IMR-90 (cell line): ENCODE results near the gene SEMA6D. TPM values are rescaled to one million over a fixed set of nuclear protein-coding genes. Genes with fewer than 3 reads are reported as not detected.
A peak's percentile ranks its signal among the peaks of the same experiment; 100 is the strongest.

Experiments
- ATAC-seq: fragments of 200-7000 bp; cut with Tn5 transposase; 2 replicates; pipeline ENCODE4 v1.9.1; 2020; ENCODE audit warnings: low read depth, mild to moderate bottlenecking, moderate library complexity
- BruUV-seq: library from RNA; stranded (reverse); fragments of 400-500 nt; replicated peaks from 2 replicates; lab custom pipeline; 2021; lab: Mats Ljungman, UMichigan
- CTCF ChIA-PET: fragments of 300-600 bp; formaldehyde crosslinking; extraction: SDS; loops from one replicate; lab custom pipeline; 2021; ENCODE audit warnings: antibody characterized with exemption; lab: Yijun Ruan, JAX
- POLR2A ChIA-PET: fragments of 300-600 bp; sonication (Branson Sonifier 250); formaldehyde crosslinking; loops from one replicate; lab custom pipeline; 2022; ENCODE audit warnings: antibody characterized with exemption; ENCODE audit not compliant: unreplicated experiment; lab: Charles Lee
- DNase-seq: peaks from one replicate; pipeline ENCODE4 v3.0.0; 2013
- H2AFZ ChIP-seq: replicated peaks from 2 replicates; pipeline ENCODE3; 2013; ENCODE audit warnings: low read length, mild to moderate bottlenecking; ENCODE audit not compliant: poor library complexity
- H2AK5ac ChIP-seq: 2 replicates; pipeline ENCODE4 v1.6.1; 2013; ENCODE audit warnings: low read depth, low read length, inconsistent platforms
- H2AK9ac ChIP-seq: replicated peaks from 2 replicates; pipeline ENCODE3; 2013; ENCODE audit warnings: mild to moderate bottlenecking, low read depth, low read length, moderate library complexity; ENCODE audit not compliant: poor library complexity
- H2BK120ac ChIP-seq: 2 replicates; pipeline ENCODE4 v1.6.1; 2013; ENCODE audit warnings: low read depth, low read length, inconsistent platforms
- H2BK15ac ChIP-seq: 3 replicates; pipeline ENCODE4 v1.6.1; 2013; ENCODE audit warnings: low read depth, low read length, inconsistent platforms
- H2BK20ac ChIP-seq: 2 replicates; pipeline ENCODE4 v1.6.1; 2013; ENCODE audit warnings: low read depth, mild to moderate bottlenecking, inconsistent platforms, low read length, moderate library complexity
- H2BK5ac ChIP-seq: 2 replicates; pipeline ENCODE4 v1.6.1; 2013; ENCODE audit warnings: mild to moderate bottlenecking, low read depth, low read length, inconsistent platforms; ENCODE audit not compliant: poor library complexity, severe bottlenecking
- H3K14ac ChIP-seq: replicated peaks from 2 replicates; pipeline ENCODE4 v1.6.1; 2013; ENCODE audit warnings: low read depth, low read length, inconsistent platforms
- H3K18ac ChIP-seq: 2 replicates; pipeline ENCODE4 v1.6.1; 2013; ENCODE audit warnings: low read depth, low read length, control low read depth
- H3K23ac ChIP-seq: 2 replicates; pipeline ENCODE4 v1.6.1; 2013; ENCODE audit warnings: low read depth, low read length, inconsistent platforms
- H3K27ac ChIP-seq: 2 replicates; pipeline ENCODE4 v1.5.1; 2013; ENCODE audit warnings: mild to moderate bottlenecking, control low read depth, low read length; ENCODE audit not compliant: insufficient read depth
- H3K27me3 ChIP-seq: 2 replicates; pipeline ENCODE4 v1.6.1; 2013; ENCODE audit warnings: low read length; ENCODE audit not compliant: control insufficient read depth, insufficient read depth
- H3K36me3 ChIP-seq: 2 replicates; pipeline ENCODE4 v1.6.1; 2013; ENCODE audit warnings: low read length, mixed read lengths; ENCODE audit not compliant: control insufficient read depth, insufficient read depth
- H3K4ac ChIP-seq: 2 replicates; pipeline ENCODE4 v1.6.1; 2013; ENCODE audit warnings: low read depth, low read length, inconsistent platforms
- H3K4me1 ChIP-seq: 2 replicates; pipeline ENCODE4 v1.6.1; 2013; ENCODE audit warnings: low read length, mixed read lengths; ENCODE audit not compliant: control insufficient read depth, insufficient read depth
- H3K4me2 ChIP-seq: 2 replicates; pipeline ENCODE4 v1.6.1; 2013; ENCODE audit warnings: low read depth, mild to moderate bottlenecking, control low read depth, low read length, moderate library complexity
- H3K4me3 ChIP-seq: 2 replicates; pipeline ENCODE4 v1.5.1; 2013; ENCODE audit warnings: low read depth, mild to moderate bottlenecking, control low read depth, low read length, moderate library complexity; ENCODE audit not compliant: insufficient read depth
- H3K56ac ChIP-seq: 2 replicates; pipeline ENCODE4 v1.6.1; 2013; ENCODE audit warnings: low read length, inconsistent platforms; ENCODE audit not compliant: insufficient read depth; ENCODE audit errors: extremely low read depth
- H3K79me1 ChIP-seq, 2 experiments: 2 replicates each; pipeline ENCODE4 v1.6.1; 2013; ENCODE audit warnings: low read length in 2 of 2, inconsistent platforms in 1 of 2, low read depth in 1 of 2
- H3K9ac ChIP-seq: 2 replicates; pipeline ENCODE4 v1.6.1; 2013; ENCODE audit warnings: low read depth, low read length, control low read depth
- H3K9me1 ChIP-seq: 2 replicates; pipeline ENCODE4 v1.6.1; 2013; ENCODE audit warnings: low read length, inconsistent platforms; ENCODE audit not compliant: insufficient read depth
- H3K9me3 ChIP-seq: 2 replicates; pipeline ENCODE4 v1.6.1; 2013; ENCODE audit warnings: low read length; ENCODE audit not compliant: control insufficient read depth, insufficient read depth
- H4K20me1 ChIP-seq: 2 replicates; pipeline ENCODE4 v1.6.1; 2013; ENCODE audit warnings: low read length, inconsistent platforms; ENCODE audit not compliant: insufficient read depth
- H4K5ac ChIP-seq: 2 replicates; pipeline ENCODE4 v1.6.1; 2013; ENCODE audit warnings: mild to moderate bottlenecking, low read depth, low read length, control low read depth
- H4K8ac ChIP-seq, 2 experiments: 2 replicates each; pipeline ENCODE4 v1.6.1; 2013; ENCODE audit warnings: low read depth in 2 of 2, low read length in 2 of 2, control low read depth in 1 of 2, inconsistent platforms in 1 of 2
- H4K91ac ChIP-seq: 2 replicates; pipeline ENCODE4 v1.6.1; 2013; ENCODE audit warnings: low read depth, low read length, inconsistent platforms; ENCODE audit not compliant: insufficient read depth
- BHLHE40 ChIP-seq: fragments of 150-350 bp; IDR thresholded peaks from 2 replicates; pipeline ENCODE4 v1.6.1; 2016; ENCODE audit warnings: mild to moderate bottlenecking, low read depth, low read length
- ELK1 ChIP-seq: fragments of 150-350 bp; IDR thresholded peaks from 2 replicates; pipeline ENCODE4 v1.6.1; 2016; ENCODE audit warnings: low read depth, mild to moderate bottlenecking, low read length, moderate library complexity, borderline replicate concordance
- FOS ChIP-seq: fragments of 150-350 bp; IDR thresholded peaks from 2 replicates; pipeline ENCODE4 v1.6.1; 2016; ENCODE audit warnings: low read depth, low read length
- MAFK ChIP-seq: IDR thresholded peaks from 2 replicates; pipeline ENCODE4 v1.6.1; 2012; ENCODE audit warnings: low read depth, low read length, improper control_type of control experiment
- NFE2L2 ChIP-seq: fragments of 150-350 bp; IDR thresholded peaks from 2 replicates; pipeline ENCODE4 v1.6.1; 2016; ENCODE audit warnings: low read depth, mild to moderate bottlenecking, low read length
- POLR2A ChIP-seq: IDR thresholded peaks from 2 replicates; pipeline ENCODE4 v1.6.1; 2012; ENCODE audit warnings: mild to moderate bottlenecking, low read depth, low read length
- WGBS, 2 experiments: methylation state at CpG; one replicate each; pipeline versions ENCODE4 v1.1.5 to v1.1.7; 2013; ENCODE audit warnings: missing lambda C conversion rate in 2 of 2; ENCODE audit not compliant: insufficient read length in 1 of 2; ENCODE audit errors: extremely low coverage in 2 of 2; 5-methylcytosine and 5-hydroxymethylcytosine counted together
- dilution Hi-C: fragments of 300-500 bp; cut with HindIII; formaldehyde crosslinking; loops from one replicate; pipeline ENCODE4 v1.14.3; 2018; ENCODE audit warnings: low sequenced_read_pairs; ENCODE audit not compliant: unreplicated experiment
- in situ Hi-C: fragments of 300-500 bp; cut with MboI; formaldehyde crosslinking; loops from 3 replicates; pipeline ENCODE4 v1.14.3; 2019; ENCODE audit warnings: low sequenced_read_pairs, inconsistent platforms, mixed read lengths
- intact Hi-C: fragments of 100-400 bp; cut with micrococcal nuclease; formaldehyde crosslinking; loops from 2 replicates; pipeline ENCODE4 v1.10.0; 2022
- polyA plus RNA-seq, 3 experiments: library from polyadenylated mRNA; depleted of rRNA; stranded (reverse); fragments of >200 nt; gene quantifications; 2 replicates each; pipeline ENCODE4 v1.2.3, GENCODE V29; 2012; ENCODE audit warnings: low replicate concordance in 1 of 3
- total RNA-seq: library from RNA; depleted of rRNA; stranded (reverse); fragments of >200 nt; gene quantifications from 2 replicates; pipeline ENCODE4 v1.2.3, GENCODE V29; 2012

The SEMA6D gene
- total and polyA plus RNA-seq, 2 of the 4 experiments (the other 2 are of a cell fraction) = 12.6 to 17.4 TPM

GRCh38 chr15:47720555-47720954, 3.2 kb downstream of the SEMA6D start:
- H3K18ac ChIP-seq = peak overlapping the region; percentile 70; the same call in 1 of the 2 replicates
- H2BK15ac ChIP-seq = no peak overlapping the region; the same call in 2 of the 3 replicates
- ATAC-seq = no peak
- peaks cover 0 to 44% of the 10 kb centered on the region in 2 experiments; a peak in 3 of 4 replicates for H3K79me1 ChIP-seq
- 0 out of 2 replicates have a peak overlapping the region, but pooled peaks have one; percentile 25 for H4K91ac ChIP-seq
- peak overlapping the region; percentile 5; the same call in 1 of the 2 replicates for H2AK5ac ChIP-seq
- H4K20me1 ChIP-seq = peaks cover 14% of the 10 kb centered on the region; the same call in 1 of the 2 replicates
- no peaks in the 10 kb centered on the region for H3K27me3 ChIP-seq
- H3K56ac ChIP-seq = no peak overlapping the region
- WGBS, 2 experiments = 35% methylated on average over 2 of the region's 4 CpGs; no CpG with 5 or more reads in 1 of the 2 experiments
- no peak overlapping the region for H2AFZ ChIP-seq
- H3K23ac ChIP-seq = peak overlapping the region; percentile 48
- H3K9me1 ChIP-seq = peaks cover 3% of the 10 kb centered on the region
- peaks cover 4% of the 10 kb centered on the region for H3K4me1 ChIP-seq
- peak overlapping the region; percentile 59 for H2BK120ac ChIP-seq
- H4K5ac ChIP-seq = peak overlapping the region; percentile 83; the same call in 1 of the 2 replicates
- H2BK5ac ChIP-seq = peak overlapping the region; percentile 36
- TF ChIP-seq POLR2A (no peak), MAFK (no peak), ELK1 (no peak), BHLHE40 (no peak), NFE2L2 (peak; percentile 69), FOS (no peak)
- ChIA-PET POLR2A (interaction anchor here (0.6 kb wide), 1 partner anchor 36 kb away, joined by 16 read pairs; no protein-coding TSS in a partner anchor), CTCF (interaction anchor here (2.3 kb wide), 1 partner anchor 525 kb away, joined by 8 read pairs; no protein-coding TSS in a partner anchor)
- peak; percentile 20 for DNase-seq
- no peaks in the 10 kb centered on the region for H3K36me3 ChIP-seq
- H3K4me3 ChIP-seq = peak overlapping the region; percentile 37; the same call in 1 of the 2 replicates
- no peaks in the 10 kb centered on the region for H3K9me3 ChIP-seq
- peak overlapping the region in 1 of 2 experiments; percentile 27; a peak in 1 of 4 replicates for H4K8ac ChIP-seq
- no peak overlapping the region for H3K27ac ChIP-seq
- BruUV-seq = no TSS peak
- H3K4ac ChIP-seq = peak overlapping the region; percentile 16; the same call in 1 of the 2 replicates
- intact Hi-C loops (loop anchor here (2.0 kb wide), 1 partner anchor 16 kb away; no protein-coding TSS in a partner anchor), dilution Hi-C loops (no loop called here), in situ Hi-C loops (no loop called here)
- no peak overlapping the region for H3K9ac ChIP-seq
- H2AK9ac ChIP-seq = no peak overlapping the region
- peak overlapping the region; percentile 95 for H3K4me2 ChIP-seq
- H3K14ac ChIP-seq = peak overlapping the region; percentile 71
- peak overlapping the region; percentile 42; the same call in 1 of the 2 replicates for H2BK20ac ChIP-seq
